Activated naive CD8-positive, alpha-beta T cell (primary cell): ENCODE measurements around the gene IRAK1.

Experiments used
- H3K27ac Mint-ChIP-seq: one replicate; pipeline ENCODE4 v1.8.0; 2021; ENCODE audit warnings: mixed read lengths
- H3K27me3 Mint-ChIP-seq: one replicate; pipeline ENCODE4 v1.8.0; 2021; ENCODE audit warnings: mixed read lengths
- H3K36me3 Mint-ChIP-seq: one replicate; pipeline ENCODE4 v1.8.0; 2021; ENCODE audit warnings: mixed read lengths
- H3K4me1 Mint-ChIP-seq: one replicate; pipeline ENCODE4 v1.8.0; 2021; ENCODE audit warnings: low read depth, mixed read lengths
- H3K4me3 Mint-ChIP-seq: one replicate; pipeline ENCODE4 v1.8.0; 2021; ENCODE audit warnings: mild to moderate bottlenecking, mixed read lengths
- H3K9me3 Mint-ChIP-seq: one replicate; pipeline ENCODE4 v1.8.0; 2021; ENCODE audit warnings: low read depth, mixed read lengths

The IRAK1 gene

GRCh38 chrX:154019633-154020528, at the start of gene IRAK1:
Gene IRAK1, minus strand, starts transcription at chrX:154019902. Its CDS starts 90 bp downstream, at chrX:154019812.
- H3K4me1 Mint-ChIP-seq, result peaks cover 19% of the 10 kb centered on the region
- no peaks in the 10 kb centered on the region for H3K9me3 Mint-ChIP-seq
- peak within 1 kb of the TSS; percentile 91 for H3K27ac Mint-ChIP-seq
- H3K4me3 Mint-ChIP-seq, result peak within 1 kb of the TSS; percentile 90
- no peaks in the 10 kb centered on the region for H3K36me3 Mint-ChIP-seq
- H3K27me3 Mint-ChIP-seq, result no peaks in the 10 kb centered on the region

GRCh38 chrX:154068560-154068959, 48.9 kb upstream of the IRAK1 start:
- Mint-ChIP-seq H3K9me3 (no peaks in the 10 kb centered on the region), H3K27me3 (no peaks in the 10 kb centered on the region), H3K4me3 (no peak overlapping the region), H3K27ac (no peak overlapping the region), H3K36me3 (no peaks in the 10 kb centered on the region), H3K4me1 (peaks cover 48% of the 10 kb centered on the region)

GRCh38 chrX:154064637-154065435, 45.1 kb upstream of the IRAK1 start:
- Mint-ChIP-seq H3K9me3 (no peaks in the 10 kb centered on the region), H3K4me1 (peaks cover 58% of the 10 kb centered on the region), H3K4me3 (no peak overlapping the region), H3K27ac (peak overlapping the region; percentile 89), H3K27me3 (no peaks in the 10 kb centered on the region), H3K36me3 (no peaks in the 10 kb centered on the region)

- Mint-ChIP-seq H3K4me3 (no peak overlapping the region), H3K36me3 (no peaks in the 10 kb centered on the region)
These were observed 43.5 kb upstream of the IRAK1 start for GRCh38 chrX:154063234-154063633.

GRCh38 chrX:154061801-154062200, 42.1 kb upstream of the IRAK1 start:
- peak overlapping the region; percentile 89 for H3K27ac Mint-ChIP-seq
- H3K36me3 Mint-ChIP-seq, result no peaks in the 10 kb centered on the region
- no peak overlapping the region for H3K4me3 Mint-ChIP-seq
- no peaks in the 10 kb centered on the region for H3K27me3 Mint-ChIP-seq
- peaks cover 79% of the 10 kb centered on the region for H3K4me1 Mint-ChIP-seq
- no peaks in the 10 kb centered on the region for H3K9me3 Mint-ChIP-seq

More at GRCh38 chrX:154063234-154063633, 43.5 kb upstream of the IRAK1 start:
- Mint-ChIP-seq H3K27ac (peak overlapping the region; percentile 89), H3K9me3 (no peaks in the 10 kb centered on the region), H3K4me1 (peaks cover 68% of the 10 kb centered on the region), H3K27me3 (no peaks in the 10 kb centered on the region)

- H3K27me3 Mint-ChIP-seq, result no peaks in the 10 kb centered on the region
- H3K27ac Mint-ChIP-seq, result peak overlapping the region; percentile 89
- H3K36me3 Mint-ChIP-seq, result no peaks in the 10 kb centered on the region
- peaks cover 83% of the 10 kb centered on the region for H3K4me1 Mint-ChIP-seq
- H3K4me3 Mint-ChIP-seq, result no peak overlapping the region
- no peaks in the 10 kb centered on the region for H3K9me3 Mint-ChIP-seq
These were observed 40.1 kb upstream of the IRAK1 start for GRCh38 chrX:154059729-154060245.

GRCh38 chrX:154059231-154059630, 39.5 kb upstream of the IRAK1 start:
- Mint-ChIP-seq H3K9me3 (no peaks in the 10 kb centered on the region), H3K27ac (peak overlapping the region; percentile 89), H3K36me3 (no peaks in the 10 kb centered on the region), H3K27me3 (no peaks in the 10 kb centered on the region), H3K4me1 (peaks cover 77% of the 10 kb centered on the region), H3K4me3 (no peak overlapping the region)

- peak overlapping the region; percentile 89 for H3K27ac Mint-ChIP-seq
- no peaks in the 10 kb centered on the region for H3K27me3 Mint-ChIP-seq
- no peaks in the 10 kb centered on the region for H3K9me3 Mint-ChIP-seq
- H3K4me1 Mint-ChIP-seq, result peaks cover 70% of the 10 kb centered on the region
- H3K36me3 Mint-ChIP-seq, result no peaks in the 10 kb centered on the region
- peak overlapping the region; percentile 17 for H3K4me3 Mint-ChIP-seq
These were observed 38.7 kb upstream of the IRAK1 start for GRCh38 chrX:154058214-154058997.

GRCh38 chrX:154057791-154058190, 38.1 kb upstream of the IRAK1 start:
- H3K27me3 Mint-ChIP-seq, result no peaks in the 10 kb centered on the region
- no peaks in the 10 kb centered on the region for H3K9me3 Mint-ChIP-seq
- no peak overlapping the region for H3K4me3 Mint-ChIP-seq
- H3K36me3 Mint-ChIP-seq, result no peaks in the 10 kb centered on the region
- peak overlapping the region; percentile 89 for H3K27ac Mint-ChIP-seq
- peaks cover 68% of the 10 kb centered on the region for H3K4me1 Mint-ChIP-seq

- peak overlapping the region; percentile 2 for H3K4me3 Mint-ChIP-seq
- no peaks in the 10 kb centered on the region for H3K36me3 Mint-ChIP-seq
- H3K9me3 Mint-ChIP-seq, result no peaks in the 10 kb centered on the region
- H3K27me3 Mint-ChIP-seq, result no peaks in the 10 kb centered on the region
- peak overlapping the region; percentile 43 for H3K27ac Mint-ChIP-seq
- H3K4me1 Mint-ChIP-seq, result peaks cover 64% of the 10 kb centered on the region
These were observed 37.1 kb upstream of the IRAK1 start for GRCh38 chrX:154056770-154057241.

GRCh38 chrX:154051201-154051810, 31.6 kb upstream of the IRAK1 start:
- no peaks in the 10 kb centered on the region for H3K27me3 Mint-ChIP-seq

GRCh38 chrX:154050113-154050495, 30.4 kb upstream of the IRAK1 start:
- Mint-ChIP-seq H3K27me3 (no peaks in the 10 kb centered on the region), H3K4me1 (peaks cover 34% of the 10 kb centered on the region), H3K4me3 (no peak overlapping the region), H3K9me3 (no peaks in the 10 kb centered on the region), H3K36me3 (peaks cover 2% of the 10 kb centered on the region), H3K27ac (peak overlapping the region; percentile 68)

More at GRCh38 chrX:154051201-154051810, 31.6 kb upstream of the IRAK1 start:
- H3K27ac Mint-ChIP-seq, result peak overlapping the region; percentile 68
- H3K4me3 Mint-ChIP-seq, result no peak overlapping the region
- H3K9me3 Mint-ChIP-seq, result no peaks in the 10 kb centered on the region
- peaks cover 38% of the 10 kb centered on the region for H3K4me1 Mint-ChIP-seq
- peaks cover 2% of the 10 kb centered on the region for H3K36me3 Mint-ChIP-seq

GRCh38 chrX:154049209-154050112, 29.8 kb upstream of the IRAK1 start:
- Mint-ChIP-seq H3K27ac (peak overlapping the region; percentile 68), H3K9me3 (no peaks in the 10 kb centered on the region), H3K4me3 (no peak overlapping the region), H3K36me3 (peaks cover 2% of the 10 kb centered on the region), H3K4me1 (peaks cover 32% of the 10 kb centered on the region), H3K27me3 (no peaks in the 10 kb centered on the region)
